GM21381 (cell line): ENCODE data around the gene CEMIP.

Experiments used
- ATAC-seq: cut with Tn5 transposase; IDR thresholded peaks from one replicate; pipeline ENCODE4 v1.9.1; 2021; ENCODE audit warnings: mild to moderate bottlenecking, moderate library complexity; ENCODE audit not compliant: unreplicated experiment

Gene CEMIP

DNA sequence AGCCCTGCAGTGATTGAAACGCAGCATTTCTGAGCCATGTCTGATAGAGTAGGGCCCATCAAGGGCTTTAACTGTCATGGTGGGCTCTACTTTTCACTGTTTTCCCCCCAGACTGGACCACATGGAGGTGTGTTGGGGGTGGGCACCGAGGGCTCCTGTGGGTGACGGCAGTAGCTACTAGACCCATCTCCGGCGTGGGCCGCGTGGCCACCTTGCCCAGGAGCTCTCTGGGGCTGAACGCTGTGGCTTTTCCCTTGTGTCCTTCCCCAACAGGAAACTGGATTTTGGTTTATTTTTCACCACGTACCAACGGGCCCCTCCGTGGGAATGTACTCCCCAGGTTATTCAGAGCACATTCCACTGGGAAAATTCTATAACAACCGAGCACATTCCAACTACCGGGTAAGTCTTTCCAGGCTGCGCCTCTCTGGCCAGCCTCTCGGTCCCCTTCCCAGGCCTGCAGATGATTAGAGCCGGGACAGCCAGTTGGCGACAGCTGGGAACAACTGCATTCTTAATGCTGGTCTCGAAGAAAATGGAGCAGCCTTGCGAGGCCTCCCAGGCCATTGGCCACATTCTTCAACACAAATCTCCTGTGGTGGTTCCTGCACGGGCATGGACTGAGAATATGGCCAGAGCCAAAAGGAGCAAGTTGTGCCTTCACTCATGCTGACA lies 142.7 kb downstream of the CEMIP start:
- ATAC-seq = no peak

DNA sequence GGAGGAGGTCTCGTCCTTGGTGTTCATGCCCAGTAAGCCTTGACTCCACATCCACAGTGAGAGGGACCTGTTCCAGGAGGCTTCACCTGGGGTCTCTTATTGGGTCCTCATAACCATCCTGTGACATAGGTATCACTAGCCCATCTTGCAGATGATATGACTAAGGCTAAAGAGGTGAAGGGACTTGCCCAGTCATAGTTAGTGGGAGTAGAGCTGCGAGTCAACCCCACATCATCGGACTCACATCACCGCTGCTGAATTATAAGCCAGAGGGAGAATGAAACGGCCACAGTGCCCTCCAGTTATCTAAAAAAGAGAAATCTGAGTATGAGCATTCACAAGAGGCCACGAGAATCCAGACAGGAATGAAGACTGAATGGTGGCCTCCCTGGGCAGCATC lies 144.5 kb downstream of the CEMIP start:
- no peak for ATAC-seq

DNA sequence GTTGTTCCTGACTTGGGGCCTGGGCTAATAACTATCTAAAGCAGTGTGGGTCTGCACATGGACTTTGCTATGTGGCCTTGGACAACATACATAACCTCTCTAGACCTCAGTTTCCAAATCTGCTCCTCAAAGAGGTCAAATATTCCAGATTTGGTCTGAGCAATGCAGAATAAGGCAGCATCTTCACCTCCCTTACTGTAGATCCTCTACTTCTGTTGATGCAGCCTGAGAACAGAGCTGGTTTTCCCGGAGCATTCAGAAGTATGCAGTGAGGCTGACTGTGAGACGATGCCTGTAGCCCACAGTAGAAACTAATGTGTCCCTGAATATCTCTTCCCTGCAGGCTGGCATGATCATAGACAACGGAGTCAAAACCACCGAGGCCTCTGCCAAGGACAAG lies 145.1 kb downstream of the CEMIP start:
- ATAC-seq = no peak

DNA sequence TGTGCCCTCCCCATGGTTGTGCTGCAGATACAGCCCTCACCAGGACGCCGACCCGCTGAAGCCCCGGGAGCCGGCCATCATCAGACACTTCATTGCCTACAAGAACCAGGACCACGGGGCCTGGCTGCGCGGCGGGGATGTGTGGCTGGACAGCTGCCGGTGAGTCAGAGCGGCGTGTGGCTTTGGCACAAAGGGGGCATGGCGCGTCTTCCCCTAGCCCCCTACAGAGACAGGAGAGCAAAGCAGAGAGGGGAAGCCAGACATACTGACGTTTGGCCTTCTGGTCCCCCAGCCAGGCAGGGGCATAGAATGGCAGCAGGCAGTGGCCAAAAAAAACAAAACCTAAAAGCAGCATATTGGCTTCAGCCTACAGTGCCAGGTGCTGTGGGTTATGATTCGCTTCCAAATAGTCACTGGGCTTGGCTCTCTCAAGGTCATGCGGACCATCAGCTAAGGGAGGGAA lies 146.5 kb downstream of the CEMIP start:
- ATAC-seq = no peak

DNA sequence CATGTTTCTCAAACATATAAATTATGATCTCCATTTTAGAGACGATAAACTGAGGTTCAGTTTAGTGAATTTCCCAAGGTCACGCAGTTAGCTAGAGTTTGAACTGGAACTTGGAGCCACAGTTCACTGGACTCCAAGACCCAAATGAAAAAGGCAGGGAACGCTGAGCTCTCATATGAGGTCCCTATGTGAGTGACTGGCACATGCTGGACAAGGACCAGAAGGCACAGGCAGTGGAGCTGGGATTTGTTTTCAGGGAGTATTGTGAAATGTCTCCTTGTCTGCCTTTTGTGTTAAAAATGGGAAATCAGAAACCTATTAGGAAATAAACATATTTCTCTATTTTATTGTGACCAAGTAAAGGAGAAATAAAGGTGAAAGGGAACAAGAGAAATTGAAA lies 147.0 kb downstream of the CEMIP start:
- ATAC-seq = no peak

DNA sequence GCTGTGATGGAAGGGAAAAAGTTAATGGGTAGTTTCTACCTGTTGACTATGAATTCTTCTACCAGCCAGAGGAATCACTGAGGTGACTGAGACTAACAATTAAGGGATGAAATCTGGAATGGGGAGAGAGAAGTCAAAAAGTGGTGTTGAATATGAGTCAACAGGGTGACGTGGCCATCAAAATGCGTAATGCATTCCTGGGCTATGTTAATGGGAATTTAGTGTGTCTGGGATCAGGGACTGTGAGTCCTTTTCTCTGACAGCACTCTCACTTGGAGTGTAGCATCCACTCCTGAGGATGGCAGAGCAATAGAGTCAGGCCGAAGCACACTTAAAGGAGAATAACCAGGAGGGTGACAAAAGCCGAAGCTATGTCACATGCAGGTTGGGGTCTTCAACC lies 150.1 kb downstream of the CEMIP start:
- no peak for ATAC-seq

DNA sequence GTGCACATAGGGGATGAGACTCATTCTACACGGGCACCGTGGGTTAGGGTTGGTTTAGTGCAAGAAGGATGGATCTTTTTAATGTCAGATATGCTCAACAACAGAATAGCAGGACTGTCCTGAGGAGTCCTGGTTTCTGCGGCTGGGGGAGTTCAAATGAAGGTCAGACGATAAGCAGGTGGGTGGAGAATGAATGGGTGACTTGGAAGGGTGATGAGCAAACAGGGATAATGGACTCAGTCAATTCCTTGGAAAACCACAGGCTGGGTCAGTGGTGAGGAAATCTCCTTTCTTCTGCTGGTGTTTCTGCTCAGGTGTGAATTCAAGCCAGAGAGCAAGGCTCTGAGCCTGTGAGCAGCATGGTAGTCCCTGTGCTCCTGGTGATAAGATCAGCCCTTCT lies 150.5 kb downstream of the CEMIP start:
- ATAC-seq = no peak

DNA sequence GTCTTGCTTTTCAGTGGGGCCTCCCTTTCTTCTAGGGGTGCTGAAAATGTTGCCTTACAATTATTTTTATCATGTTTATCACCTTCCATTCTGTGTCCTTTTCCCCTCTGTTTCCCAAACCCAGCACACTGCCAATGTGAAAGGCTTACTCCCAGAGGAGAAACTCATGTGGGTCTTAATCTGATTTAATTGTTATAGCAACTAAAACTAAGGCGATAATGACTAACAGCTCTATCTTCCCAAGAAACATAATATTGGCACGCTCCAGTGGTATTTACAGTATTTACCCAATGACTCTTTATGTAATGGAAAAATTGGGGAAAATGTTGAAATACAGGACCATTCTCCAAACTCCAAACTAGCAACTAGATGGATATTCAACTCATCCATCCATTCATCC lies 152.0 kb downstream of the CEMIP start:
- ATAC-seq = no peak

DNA sequence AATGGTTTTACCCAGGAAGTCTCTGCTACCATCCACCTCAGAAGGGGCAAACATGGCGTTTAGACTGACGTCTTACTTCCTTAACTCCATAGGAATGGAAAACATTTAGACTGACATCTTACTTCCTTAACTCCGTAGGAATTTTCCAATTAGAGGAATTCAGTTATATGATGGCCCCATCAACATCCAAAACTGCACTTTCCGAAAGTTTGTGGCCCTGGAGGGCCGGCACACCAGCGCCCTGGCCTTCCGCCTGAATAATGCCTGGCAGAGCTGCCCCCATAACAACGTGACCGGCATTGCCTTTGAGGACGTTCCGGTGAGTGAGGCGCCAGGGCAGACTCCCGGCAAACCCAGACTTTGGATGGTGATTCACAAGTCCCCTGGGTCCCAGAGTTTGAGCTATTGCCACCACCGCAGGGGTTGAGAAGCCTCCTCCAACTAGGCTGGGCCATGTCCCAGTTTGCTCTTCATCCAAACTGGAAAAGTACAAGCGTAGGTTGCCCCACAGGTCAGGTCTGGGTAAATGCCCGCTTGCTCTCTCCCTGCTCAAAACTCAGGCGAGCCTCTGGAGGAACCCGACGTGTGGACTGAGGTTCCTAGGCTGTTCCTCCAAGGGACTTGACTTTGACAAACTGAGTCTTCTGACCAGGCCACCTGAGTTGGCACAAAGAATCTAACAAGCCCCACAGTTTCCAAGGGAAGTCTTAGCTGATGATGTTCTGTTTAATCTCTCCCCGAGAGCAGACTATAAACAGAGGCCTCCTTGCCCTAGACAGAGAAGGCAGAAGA lies 152.7 kb downstream of the CEMIP start:
- no peak for ATAC-seq

DNA sequence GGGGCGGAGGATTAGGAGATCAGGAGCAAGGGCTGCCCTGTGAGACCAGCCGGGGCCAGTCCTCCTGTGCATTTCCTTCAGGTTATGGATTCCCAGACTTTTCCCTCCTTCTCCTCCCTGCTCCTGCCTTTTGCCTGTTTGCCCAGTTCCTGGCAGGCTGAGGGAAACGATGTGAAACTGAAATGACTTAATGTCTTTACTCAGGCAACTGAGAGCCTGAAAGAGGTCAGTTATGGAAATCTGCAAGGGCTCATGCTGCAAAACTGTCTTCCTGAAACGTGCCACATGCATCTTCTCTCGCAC lies 153.3 kb downstream of the CEMIP start:
- ATAC-seq = no peak

DNA sequence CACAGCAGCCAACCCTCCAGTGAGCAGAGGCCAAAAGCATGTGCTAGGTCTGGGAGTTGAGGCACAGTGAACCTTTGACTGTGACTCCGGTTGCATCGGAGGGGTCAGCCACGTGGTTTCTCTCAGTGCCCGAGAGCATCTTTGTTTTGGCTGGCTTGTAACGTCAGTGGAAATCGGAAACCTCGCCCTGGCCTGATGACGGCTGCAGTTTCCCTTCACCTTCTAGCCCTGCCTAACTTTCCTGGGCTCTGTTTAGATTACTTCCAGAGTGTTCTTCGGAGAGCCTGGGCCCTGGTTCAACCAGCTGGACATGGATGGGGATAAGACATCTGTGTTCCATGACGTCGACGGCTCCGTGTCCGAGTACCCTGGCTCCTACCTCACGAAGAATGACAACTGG lies 153.8 kb downstream of the CEMIP start:
- no peak for ATAC-seq

DNA sequence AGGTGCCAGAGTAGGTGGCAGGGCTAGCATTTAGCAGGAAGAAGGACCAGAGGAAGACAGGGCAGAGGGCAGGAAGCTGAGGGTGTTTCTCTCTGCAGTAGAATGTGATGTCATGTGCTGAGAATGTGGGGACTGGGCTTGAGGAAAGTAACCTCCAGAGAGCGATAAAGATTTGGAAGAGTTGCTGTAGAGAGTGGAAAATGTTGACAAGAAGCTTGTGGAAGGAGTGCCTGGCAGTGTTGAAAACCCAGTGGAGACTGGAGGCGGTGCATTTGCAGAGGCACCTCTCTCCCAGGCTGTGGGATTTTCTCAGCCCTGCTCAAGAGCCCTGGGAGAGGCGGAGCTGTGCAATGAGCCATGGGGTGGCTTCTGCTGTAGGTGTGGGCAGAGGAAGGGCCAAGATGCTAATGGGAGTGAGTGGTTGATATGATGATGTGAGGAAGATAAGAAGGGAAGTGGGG lies 155.6 kb downstream of the CEMIP start:
- no peak for ATAC-seq

DNA sequence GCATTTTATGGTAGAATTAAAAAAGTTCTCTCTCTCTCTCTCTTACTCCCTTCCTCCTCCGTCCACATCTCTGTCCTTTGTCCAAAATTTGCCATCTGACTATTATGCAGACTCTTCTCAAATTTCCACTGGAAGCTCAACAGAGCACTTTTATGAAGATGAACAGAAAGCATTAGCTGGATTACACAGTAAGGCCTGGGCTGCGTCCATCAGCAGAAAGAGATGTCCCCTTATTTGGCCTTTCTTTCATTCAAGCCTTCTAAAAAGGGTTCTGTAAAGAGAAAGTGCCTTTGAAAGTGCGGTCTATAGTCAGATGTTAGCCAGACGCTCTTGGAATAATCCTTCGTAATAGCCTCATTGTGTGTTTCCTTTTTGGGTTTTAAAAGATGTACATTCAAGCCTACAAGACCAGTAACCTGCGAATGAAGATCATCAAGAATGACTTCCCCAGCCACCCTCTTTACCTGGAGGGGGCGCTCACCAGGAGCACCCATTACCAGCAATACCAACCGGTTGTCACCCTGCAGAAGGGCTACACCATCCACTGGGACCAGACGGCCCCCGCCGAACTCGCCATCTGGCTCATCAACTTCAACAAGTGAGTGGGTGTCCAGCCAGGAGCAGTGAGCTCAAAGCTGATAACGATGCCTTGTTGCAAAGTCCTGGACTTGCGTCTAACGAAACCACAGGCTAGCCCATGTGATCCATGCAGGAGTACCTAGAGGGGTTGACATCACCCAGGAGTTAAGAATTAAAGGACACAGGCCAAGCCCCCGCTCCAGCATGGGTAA lies 157.3 kb downstream of the CEMIP start:
- no peak for ATAC-seq

DNA sequence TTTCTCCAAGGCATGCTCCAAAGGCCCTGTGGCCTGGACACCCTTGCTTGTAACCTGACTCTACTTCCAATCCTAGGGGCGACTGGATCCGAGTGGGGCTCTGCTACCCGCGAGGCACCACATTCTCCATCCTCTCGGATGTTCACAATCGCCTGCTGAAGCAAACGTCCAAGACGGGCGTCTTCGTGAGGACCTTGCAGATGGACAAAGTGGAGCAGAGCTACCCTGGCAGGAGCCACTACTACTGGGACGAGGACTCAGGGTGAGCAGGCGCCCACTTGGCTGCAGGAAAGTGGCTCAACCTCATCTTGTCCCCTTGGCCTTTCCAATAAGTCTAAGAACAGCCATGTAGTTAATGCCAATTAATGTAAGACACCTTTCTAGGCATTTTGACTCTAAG lies 158.5 kb downstream of the CEMIP start:
- no peak for ATAC-seq

DNA sequence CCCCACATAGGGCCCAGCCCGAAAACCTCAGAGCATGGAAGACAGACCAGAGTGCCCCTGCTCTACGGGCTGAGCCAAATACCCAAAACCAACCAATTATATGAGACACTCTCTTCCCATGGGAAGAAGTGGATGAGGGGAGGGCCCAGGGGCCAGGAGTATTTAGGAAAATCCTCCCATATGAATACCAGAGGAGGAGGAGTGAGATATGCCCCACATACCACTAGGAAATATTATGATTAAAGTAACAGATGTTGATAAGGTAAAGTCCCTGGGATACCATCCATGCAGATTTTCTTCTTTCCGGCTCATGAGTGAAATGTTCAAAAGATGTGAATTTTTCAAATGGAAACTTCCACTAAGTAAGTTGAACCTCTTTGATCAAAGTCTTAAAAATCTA lies 160.0 kb downstream of the CEMIP start:
- ATAC-seq = no peak

DNA sequence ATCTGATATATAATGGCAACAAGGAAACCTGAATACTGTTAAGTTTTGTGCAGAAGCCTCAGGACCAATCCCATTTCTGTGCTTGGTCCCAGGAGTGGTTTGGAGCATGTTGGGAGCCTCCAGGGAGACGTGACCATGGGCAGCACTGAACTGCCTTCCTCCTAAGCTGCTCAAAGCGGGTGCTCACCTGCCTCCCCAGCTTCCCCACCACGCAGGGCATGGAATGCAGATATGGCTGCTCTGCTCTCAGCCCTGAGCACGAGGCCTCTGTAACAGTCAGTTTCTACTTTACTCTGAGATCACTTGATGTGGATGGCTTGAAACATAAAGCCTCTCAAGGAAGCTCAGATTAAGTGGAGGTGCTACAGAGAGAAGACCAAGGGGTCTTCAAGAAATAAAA lies 161.2 kb downstream of the CEMIP start:
- no peak for ATAC-seq

DNA sequence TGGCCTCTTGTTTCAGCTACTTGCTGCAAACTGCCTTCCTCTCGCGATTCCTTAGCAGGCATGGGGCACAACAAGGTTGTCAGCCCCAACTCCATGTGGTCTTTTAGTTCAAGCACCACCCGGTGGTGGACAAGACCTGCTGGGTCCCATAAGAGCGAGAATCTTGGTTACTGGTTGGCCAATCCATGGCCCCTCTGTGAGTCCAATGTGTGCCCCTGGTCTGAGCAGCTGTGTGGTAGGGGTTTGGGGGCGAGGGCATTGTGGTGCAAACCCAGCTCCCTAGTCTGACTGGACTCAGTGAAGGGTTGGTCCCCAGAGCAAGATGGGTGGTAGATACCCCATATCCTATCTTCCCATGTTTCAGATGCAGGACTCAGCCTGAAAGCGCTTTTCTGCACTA lies 161.7 kb downstream of the CEMIP start:
- ATAC-seq = no peak

DNA sequence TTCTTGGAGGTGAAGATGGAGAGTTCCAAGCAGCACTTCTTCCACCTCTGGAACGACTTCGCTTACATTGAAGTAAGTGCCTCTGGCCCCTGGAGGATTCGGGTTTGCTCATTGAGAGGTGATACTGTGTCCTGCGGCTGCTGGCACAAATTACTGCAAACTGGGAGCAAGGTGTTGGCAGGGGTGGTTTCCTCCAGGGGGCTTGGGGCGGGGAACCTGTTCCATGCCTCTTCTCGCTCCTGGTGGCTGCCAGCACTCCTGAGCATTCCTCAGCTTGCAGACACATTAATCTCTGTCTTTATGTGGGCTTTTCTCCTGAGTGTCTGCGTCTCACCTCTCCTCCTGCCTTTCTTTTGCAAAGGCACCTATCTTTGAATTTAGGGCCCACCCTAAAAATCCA lies 163.1 kb downstream of the CEMIP start:
- no peak for ATAC-seq

DNA sequence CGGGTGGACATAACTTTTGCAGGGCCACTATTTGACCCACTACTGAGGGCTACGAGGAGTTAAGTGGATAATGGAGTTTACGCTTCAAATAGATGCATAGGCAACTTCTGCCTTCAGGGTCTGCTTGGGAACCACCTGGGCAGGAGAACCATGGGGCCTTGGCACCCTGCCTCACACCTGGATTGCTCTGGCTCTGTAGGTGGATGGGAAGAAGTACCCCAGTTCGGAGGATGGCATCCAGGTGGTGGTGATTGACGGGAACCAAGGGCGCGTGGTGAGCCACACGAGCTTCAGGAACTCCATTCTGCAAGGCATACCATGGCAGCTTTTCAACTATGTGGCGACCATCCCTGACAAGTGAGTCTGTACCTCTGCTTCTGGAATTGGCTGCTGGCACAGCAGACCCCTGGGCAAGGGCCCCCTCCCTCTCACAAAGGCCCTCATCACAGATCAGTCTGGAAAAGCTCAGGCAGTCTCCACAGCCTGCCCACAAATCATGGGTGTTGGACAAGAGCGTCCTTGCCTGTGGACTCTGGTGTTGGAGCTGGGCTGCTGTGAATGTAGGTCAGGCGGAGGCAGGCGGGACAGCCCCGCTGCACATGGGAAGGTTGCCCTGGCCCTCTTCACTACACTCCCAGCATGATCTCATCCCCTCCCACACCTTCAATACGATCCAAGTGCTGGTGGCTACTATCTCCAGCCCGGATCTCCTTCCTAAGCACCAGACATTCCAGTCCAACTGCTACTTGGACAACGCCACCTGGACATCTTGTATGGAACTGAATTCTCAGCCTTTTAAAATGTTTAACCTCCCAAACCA lies 163.8 kb downstream of the CEMIP start:
- no peak for ATAC-seq

DNA sequence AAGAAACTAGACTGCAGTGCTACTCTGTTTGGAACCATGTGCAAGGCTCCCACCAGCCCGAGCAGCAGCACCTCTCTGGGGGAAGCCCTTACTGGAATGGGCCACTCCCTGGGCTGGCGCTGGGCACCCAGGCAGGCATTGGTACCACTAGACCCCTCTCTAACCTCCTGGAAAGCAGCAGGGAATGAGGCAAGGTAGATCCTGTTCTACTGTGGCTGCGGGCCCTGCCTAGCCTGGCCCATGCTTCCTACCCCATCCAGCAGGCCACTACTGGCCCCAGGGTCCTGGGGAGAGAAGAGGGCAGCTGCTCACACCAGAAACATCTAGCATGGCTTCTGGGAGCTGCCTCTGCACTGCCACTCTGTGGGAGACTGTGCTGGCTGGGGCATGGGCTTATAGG lies 165.6 kb downstream of the CEMIP start:
- no peak for ATAC-seq

DNA sequence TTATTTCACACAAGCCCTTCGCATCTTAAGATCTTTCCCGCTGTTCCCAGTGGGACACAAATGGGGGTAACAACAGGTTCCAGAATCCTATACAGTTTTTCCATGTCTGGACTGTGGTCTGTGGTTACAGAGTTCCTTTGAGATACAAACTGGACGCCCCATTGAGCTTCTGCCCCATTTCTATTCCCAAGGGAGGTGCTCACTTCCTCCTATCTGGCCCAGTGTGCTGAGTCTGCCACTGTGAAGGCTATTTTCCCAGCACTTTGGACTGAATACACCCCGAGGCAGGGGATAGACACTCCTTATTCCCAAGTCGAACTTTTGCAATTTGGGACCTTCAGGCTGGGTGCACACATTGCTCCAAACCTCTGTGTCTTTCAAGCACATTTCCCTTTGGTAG lies 166.4 kb downstream of the CEMIP start:
- ATAC-seq = no peak
